Hepatocyte (in vitro differentiated cells): ENCODE data around the gene AMIGO1.

Experiments used
- CTCF ChIP-seq: fragments of 200-600 bp; sonication (generic); IDR thresholded peaks from 2 replicates; pipeline ENCODE4 v1.5.1; 2016; ENCODE audit warnings: antibody characterized with exemption, mild to moderate bottlenecking; ENCODE audit not compliant: poor library complexity
- EZH2 ChIP-seq: fragments of 200-600 bp; sonication (generic); IDR thresholded peaks from 2 replicates; pipeline ENCODE4 v1.6.1; 2016; ENCODE audit warnings: antibody characterized with exemption, mild to moderate bottlenecking, borderline replicate concordance
- EZH2phosphoT487 ChIP-seq: fragments of 200-600 bp; sonication (generic); IDR thresholded peaks from one replicate; pipeline ENCODE4 v1.6.1; 2018; ENCODE audit warnings: antibody characterized with exemption, mild to moderate bottlenecking, low read depth, moderate library complexity; ENCODE audit not compliant: unreplicated experiment, severe bottlenecking

- TF ChIP-seq CTCF = no peak
- no peak for TF ChIP-seq EZH2phosphoT487
- TF ChIP-seq EZH2 = no peak
Measured at GRCh38 chr1:109487261-109487660, 22.3 kb downstream of the AMIGO1 start.
